ENCODE data around the gene SARS1.

SARS1 gene

DNA sequence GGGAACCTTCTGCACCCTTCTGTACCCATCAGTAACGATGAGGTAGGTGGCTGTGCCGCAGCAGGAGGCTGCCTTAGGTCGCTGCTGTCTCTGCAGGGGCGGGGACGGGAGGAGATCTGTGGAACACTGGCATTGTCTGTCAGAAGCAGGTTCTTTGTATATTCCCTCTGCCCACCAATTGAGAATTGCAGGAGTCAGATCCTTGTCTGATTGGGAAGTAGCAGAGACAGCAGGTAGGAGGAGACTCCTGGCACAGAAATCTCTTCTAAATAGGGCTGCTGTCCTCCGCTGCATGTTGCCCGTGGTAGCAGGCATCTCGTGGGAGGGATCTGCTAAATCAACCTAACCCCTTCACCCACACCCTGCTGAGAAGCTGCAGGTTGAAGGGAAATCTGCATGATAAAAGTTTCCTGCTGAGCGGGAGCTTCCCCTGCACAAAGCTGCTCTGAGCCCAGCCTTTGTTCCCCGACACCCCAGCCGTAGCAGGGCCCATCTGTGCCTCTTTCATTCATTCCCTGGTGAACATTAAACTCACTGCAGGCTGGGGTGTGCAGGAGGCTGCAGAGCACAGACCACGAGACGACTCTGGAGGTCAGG lies 15.9 kb downstream of the SARS1 start:
- DNase-seq = no peak

- no peak for DNase-seq
Measured at GRCh38 chr1:109231066-109231465, 17.3 kb downstream of the SARS1 start.

GRCh38 chr1:109235137-109235536 lies 21.4 kb downstream of the SARS1 start:
- no peak for DNase-seq

DNA sequence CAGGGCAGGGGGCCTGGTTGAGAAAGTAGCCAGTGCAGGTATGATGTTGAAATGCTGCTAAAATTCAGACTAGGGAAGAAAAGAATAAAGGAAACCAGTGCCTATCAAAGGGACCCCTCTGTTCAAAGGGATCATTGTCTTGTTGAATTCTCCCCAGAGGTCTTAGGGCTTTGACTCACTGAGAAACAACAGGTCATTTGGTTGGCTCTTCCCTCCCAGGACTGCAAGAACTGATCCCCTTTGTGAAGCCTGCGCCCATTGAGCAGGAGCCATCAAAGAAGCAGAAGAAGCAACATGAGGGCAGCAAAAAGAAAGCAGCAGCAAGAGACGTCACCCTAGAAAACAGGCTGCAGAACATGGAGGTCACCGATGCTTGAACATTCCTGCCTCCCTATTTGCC lies 23.8 kb downstream of the SARS1 start:
- no peak for DNase-seq

GRCh38 chr1:109238382-109238781 lies 24.7 kb downstream of the SARS1 start:
- no peak for DNase-seq

GRCh38 chr1:109239047-109239408 lies 25.3 kb downstream of the SARS1 start:
- DNase-seq = no peak

DNA sequence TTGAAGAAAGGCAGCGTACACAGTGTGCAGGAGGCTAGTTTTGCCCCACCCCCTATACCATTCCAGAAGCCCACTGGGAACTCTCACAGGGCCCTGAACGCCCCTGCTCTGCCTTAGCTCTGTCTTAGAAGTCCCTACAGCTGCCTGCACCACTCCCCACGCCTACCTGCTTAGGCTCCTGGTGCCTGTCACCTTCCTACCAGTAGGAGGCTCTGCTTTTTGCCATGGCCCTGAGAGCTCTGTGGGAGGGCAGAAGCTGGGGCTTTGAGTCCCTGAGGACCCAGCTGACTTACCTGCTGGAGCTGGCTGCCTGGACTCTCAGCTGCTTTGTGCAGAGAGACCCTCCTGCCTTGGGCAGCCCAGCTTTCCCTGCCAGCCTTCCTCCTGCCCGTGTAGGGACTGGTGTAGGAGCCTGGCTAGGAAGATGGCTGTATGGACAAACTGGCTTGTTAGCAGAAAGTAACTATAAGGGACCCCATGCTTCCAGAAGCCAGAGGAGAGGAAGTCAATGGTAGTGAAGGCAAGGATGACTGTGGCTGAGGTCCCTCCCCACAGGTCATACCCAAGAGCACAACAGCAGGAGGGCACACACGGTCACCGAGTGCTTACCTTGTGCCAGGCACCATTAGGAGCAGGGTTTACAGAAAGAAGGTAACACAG lies 25.8 kb downstream of the SARS1 start:
- DNase-seq = peak in 1 of 2 donors; percentile 27

DNA sequence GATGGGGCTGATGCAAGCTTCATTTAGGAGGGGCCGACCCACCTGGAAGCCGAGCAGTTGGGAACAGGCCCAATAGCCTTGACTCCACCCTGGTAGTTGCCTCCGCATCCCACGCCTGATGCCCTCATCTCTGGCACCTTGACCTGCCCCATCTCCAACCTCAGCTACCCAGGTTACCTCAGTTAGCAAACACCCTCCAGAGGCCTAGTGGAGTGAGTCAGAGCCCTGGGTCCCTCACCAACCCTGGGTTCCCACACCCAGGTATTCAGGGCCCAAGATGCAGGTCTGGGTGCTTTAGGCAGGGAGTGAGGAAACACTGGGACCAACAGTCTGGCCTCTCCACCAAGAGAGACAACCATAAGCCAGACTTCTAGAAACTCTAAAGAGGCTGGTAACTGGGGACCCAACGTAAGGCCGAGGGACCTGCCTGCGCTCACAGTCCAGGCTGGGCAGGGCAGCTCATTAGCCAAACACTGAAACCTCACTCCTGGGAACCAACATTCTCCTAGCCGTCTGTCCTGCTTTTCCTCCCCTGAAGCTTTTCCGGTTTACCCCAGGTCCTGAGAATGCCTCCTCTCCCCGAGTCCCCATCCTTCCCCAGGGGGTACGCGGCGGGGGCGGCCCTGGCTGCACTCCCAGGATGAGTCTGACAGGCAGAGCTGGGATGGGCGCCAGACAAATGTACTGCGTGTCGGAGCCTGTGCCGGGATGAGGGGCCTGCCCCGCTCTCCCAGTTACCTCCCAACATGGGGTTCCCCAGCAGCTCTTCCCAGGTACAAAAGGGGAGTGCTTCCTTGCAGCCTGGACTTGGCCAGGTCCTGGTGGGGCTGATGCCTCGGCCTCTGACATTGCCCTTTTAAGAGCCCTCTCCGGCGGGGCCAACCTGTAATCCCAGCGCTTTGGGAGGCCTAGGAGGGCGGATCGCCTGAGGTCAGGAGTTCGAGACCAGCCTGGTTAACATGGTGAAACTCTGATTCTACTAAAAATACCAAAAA lies 26.7 kb downstream of the SARS1 start:
- peak in 1 of 2 donors; percentile 46 for DNase-seq

DNA sequence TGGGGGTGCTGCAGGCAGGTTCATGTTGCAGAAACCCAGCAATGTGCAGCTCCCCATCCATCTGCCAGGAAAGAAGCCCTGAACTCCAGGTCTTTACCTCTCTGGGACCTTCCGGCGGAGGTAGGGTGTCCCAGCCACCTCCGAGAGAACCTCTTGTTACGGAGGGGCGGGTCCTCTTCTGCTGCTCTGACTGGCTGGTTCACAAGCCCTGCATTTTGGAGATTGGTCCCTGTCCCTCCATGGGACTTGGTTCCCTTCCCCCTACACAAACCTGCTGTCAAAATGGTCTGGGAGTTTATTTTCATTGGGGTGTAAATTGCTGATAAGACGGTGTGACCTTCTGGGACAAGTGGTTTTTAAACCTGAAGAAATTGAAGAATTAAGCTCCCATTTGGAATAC lies 27.6 kb downstream of the SARS1 start:
- no peak for DNase-seq

DNA sequence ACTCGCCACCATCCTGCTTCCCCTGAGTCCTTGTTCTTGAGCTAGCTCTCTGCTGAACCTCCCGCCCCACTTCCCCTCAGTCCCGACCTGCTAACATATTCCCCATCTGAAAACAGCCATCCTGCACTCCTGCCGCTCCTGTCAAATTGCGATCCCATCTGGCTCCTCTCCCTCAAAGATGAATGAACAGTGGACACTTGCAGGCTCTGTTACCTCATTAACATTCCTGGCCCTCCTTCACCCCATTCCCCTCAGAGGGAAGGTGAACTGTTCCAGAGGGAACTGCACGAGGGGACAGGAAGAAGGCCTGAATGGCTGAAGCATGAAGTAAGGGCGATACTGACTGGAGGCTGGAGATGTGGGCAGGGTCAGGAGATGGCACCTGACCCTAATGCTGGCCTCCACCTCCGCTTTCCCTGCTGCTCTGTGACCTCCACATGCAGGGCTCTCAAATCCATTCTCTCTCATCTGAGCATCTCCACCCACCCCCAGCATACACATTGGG lies 28.2 kb downstream of the SARS1 start:
- no peak for DNase-seq

- no peak for DNase-seq
Measured at GRCh38 chr1:109242387-109242786, 28.7 kb downstream of the SARS1 start.

DNA sequence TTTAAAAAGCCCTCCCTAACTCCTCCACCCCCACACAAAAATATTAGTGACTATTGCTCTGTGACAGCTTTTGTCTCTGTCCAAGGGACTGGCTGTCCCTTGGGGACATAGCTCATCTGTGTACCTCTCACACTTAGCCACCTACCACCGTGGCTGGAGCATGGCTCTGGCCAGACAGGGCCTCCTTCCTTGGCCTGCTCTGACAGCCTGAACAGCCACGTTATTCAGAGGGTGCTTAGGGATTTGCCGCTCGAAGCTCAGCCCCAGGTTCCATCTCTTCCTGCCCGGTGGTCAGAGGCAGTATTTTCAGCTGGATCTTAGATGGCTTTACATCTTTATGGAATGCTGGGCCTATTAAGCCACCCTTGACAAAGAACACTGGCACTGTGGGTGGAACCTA lies 29.5 kb downstream of the SARS1 start:
- DNase-seq = no peak

- DNase-seq = no peak
Measured at GRCh38 chr1:109243860-109244552, 30.3 kb downstream of the SARS1 start.

GRCh38 chr1:109246141-109246551 lies 32.4 kb downstream of the SARS1 start:
- DNase-seq = no peak

DNA sequence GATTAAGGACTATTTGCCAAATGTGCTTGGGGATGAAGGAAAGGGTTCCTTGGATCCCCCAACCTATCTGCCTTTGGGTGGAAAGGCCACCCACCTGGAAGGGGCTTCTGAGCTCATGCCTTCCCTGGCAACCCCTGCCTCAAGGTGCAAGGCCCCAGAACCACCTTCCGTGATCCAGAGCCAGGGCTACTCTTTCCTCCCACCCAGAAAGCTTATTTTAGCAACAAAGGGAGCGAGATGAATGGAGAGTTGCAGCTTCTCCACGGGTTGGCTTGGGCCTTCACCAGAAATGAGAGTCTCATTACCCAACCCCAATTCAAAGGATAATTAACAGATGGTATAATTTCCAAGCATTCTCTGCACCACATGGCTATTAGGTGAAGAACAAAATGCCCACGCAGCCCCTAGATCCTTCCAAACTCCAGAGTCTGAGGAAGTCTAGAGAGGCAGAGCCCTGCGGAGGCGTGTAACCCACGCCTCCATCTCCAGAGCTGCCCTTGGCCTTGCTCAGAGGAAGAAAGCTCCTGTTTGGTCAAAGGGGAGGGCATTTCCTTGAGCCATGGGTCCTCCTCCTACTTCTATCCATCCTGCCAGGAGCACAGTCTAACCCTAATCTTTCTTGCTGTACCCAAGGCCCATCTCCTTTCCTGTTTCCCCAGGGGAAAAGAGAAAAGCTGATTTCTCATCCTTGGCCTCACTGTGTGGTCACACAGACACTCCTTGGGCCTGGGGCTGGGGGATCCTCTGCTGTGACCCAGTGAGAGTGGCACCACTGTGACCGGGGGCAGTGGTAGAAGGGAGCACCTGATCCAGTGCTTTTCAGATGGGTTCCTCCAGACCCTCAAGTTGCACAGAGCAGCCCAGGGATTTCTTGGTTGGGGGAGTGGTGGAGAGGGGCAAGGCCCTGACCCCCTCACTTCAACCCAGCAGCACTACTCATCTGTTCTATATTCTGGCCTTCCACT lies 34.0 kb downstream of the SARS1 start:
- no peak for DNase-seq

GRCh38 chr1:109248444-109248796 lies 34.7 kb downstream of the SARS1 start:
- DNase-seq = no peak

DNA sequence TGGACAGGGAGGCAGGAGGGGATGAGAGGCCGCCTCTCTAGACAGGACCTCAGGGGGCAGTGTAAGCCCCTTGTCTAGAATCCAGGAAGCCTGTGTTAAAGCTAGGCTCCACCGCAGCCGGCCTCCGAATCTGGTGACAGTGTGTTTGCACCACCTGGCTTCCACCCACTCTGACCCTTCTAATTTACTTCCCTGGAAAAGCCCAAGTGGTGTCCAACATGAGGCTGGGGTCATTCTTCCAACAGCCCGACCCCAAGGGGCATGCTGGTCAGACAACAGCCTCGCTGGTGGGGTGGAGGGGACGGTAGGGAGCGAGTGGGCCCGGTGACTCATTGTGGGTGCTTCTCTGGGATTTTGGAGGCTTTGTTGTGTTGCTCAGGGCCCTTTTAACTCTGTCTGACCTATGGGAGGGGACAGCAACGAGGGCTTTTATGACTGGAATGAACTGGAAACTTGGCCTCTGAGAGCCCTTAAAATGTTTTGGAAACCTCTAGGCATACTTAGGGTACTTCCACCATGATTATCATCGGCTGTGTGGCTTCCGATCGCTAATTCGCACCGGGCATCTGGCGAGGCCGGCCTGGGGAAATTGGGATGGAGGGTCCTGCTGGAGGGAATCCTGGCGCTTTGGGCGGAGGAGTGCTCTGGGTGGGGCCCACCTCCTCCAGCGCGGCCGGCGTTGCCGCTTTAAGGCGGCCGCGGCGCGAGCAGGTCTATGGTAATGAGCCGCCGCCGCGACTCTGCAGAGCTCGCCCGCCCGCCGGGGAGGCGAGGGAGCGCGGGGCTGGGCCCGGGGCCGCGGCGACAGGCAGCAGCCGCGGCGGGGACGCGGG lies 35.3 kb downstream of the SARS1 start, which contains the start of gene CELSR2:
Gene CELSR2 (plus strand): TSS at position 743 of the 833 bp plus-strand sequence. CDS start 541 bp downstream, outside the sequence.
- peak; percentile 57 to 70 for DNase-seq

DNA sequence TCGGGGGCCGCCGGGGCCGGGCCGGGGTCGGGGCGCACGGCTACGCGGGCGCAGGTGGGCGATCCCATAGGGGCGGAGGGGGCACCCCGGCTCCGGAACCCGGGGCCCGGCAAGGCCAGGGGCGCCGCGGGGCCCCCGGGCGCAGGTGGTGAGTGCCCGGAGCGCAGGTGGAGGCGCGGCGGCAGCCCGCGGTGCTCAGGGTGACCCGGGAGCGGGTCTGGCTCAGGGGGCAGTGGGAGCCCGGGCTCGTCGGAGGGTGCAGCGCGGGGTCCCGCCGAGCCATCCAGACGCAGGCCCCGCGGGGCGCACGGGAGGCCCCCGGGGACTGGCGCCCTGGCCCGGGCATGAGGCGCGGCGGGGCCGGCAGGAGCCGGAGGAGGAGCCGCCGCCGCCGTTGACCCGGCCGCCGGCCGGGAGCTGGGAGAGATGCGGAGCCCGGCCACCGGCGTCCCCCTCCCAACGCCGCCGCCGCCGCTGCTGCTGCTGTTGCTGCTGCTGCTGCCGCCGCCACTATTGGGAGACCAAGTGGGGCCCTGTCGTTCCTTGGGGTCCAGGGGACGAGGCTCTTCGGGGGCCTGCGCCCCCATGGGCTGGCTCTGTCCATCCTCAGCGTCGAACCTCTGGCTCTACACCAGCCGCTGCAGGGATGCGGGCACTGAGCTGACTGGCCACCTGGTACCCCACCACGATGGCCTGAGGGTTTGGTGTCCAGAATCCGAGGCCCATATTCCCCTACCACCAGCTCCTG lies 36.1 kb downstream of the SARS1 start:
- no peak for DNase-seq

DNA sequence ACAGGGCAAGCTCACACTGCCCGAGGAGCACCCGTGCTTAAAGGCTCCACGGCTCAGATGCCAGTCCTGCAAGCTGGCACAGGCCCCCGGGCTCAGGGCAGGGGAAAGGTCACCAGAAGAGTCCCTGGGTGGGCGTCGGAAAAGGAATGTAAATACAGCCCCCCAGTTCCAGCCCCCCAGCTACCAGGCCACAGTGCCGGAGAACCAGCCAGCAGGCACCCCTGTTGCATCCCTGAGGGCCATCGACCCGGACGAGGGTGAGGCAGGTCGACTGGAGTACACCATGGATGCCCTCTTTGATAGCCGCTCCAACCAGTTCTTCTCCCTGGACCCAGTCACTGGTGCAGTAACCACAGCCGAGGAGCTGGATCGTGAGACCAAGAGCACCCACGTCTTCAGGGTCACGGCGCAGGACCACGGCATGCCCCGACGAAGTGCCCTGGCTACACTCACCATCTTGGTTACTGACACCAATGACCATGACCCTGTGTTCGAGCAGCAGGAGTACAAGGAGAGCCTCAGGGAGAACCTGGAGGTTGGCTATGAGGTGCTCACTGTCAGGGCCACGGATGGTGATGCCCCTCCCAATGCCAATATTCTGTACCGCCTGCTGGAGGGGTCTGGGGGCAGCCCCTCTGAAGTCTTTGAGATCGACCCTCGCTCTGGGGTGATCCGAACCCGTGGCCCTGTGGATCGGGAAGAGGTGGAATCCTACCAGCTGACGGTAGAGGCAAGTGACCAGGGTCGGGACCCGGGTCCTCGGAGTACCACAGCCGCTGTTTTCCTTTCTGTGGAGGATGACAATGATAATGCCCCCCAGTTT lies 36.9 kb downstream of the SARS1 start:
- DNase-seq = no peak

All from stimulated activated CD4-positive, alpha-beta T cell treated with anti-CD3 and anti-CD28 coated beads, Interleukin-2, amount 100 ng/mL, for 24 hours (primary cell).